ENCODE measurements around the gene AK1.

DNA sequence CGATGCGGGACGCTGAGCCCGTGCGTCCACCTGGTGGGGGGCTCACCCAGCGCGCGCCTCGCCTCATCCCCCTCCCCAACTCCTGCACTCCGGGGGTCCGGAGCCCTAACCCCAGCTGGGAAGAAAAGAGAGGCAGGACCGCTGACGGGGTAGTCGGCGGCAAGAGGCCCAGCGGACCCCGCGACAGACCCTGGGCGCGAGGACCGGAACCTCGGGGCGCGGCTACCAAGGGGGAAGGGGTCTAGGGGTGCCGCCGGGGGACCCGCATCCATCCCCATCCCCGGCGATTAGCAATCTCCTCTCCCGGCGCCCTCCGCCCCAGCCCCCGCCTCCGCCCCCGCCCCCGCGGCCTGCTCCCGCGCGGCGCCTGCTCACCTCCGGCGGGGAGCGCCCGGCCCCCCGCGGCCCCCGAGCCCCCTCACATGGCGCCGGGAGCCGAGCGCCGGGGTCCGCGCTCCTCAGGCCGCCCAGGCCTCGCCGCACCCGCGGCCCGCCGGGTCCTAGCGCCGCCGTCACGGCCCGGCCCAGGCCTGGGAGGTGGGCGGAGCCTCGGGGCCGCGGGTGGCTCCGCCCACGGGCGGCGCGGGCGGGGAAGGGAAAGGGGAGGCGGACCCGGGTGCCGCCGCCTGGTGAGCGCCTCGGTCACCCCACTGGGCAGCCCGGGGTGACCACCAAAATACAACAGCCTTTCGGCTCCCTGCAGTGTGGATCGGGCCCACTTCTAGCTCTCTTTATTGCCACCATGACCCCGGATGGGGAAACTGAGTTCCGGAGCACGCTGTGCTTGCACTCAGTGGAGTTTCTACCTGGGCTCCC lies 21.9 kb upstream of the AK1 start, which contains the start of gene ST6GALNAC6:
- TF ChIP-seq CREM (IDR thresholded peaks at IDR 0.05; ENCODE audit: low read depth) (no peak), EP300 (IDR thresholded peaks at IDR 0.05; ENCODE audit: borderline replicate concordance in 1 of 2, control insufficient read depth in 1 of 2, low read depth in 2 of 2, low read length in 2 of 2) (no peak), ATF2 (IDR thresholded peaks at IDR 0.05; ENCODE audit: low read length) (no peak)
- TF ChIP-seq, protein P1, sequence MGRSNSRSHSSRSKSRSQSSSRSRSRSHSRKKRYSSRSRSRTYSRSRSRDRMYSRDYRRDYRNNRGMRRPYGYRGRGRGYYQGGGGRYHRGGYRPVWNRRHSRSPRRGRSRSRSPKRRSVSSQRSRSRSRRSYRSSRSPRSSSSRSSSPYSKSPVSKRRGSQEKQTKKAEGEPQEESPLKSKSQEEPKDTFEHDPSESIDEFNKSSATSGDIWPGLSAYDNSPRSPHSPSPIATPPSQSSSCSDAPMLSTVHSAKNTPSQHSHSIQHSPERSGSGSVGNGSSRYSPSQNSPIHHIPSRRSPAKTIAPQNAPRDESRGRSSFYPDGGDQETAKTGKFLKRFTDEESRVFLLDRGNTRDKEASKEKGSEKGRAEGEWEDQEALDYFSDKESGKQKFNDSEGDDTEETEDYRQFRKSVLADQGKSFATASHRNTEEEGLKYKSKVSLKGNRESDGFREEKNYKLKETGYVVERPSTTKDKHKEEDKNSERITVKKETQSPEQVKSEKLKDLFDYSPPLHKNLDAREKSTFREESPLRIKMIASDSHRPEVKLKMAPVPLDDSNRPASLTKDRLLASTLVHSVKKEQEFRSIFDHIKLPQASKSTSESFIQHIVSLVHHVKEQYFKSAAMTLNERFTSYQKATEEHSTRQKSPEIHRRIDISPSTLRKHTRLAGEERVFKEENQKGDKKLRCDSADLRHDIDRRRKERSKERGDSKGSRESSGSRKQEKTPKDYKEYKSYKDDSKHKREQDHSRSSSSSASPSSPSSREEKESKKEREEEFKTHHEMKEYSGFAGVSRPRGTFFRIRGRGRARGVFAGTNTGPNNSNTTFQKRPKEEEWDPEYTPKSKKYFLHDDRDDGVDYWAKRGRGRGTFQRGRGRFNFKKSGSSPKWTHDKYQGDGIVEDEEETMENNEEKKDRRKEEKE (IDR thresholded peaks at IDR 0.05) = no peak

Data from GM12878 (cell line).